ENCODE measurements around the gene DMD. TPM values are rescaled to one million over a fixed set of nuclear protein-coding genes. Genes with fewer than 3 reads are reported as not detected.
"Not testable (repeated sequence)": the region's sequence is repeated elsewhere in the genome, so short reads cannot be mapped to it uniquely, and the experiment has no call there.

Gene DMD
- total and polyA plus RNA-seq, 5 experiments from 2014 or later = 0.26 to 0.91 TPM; not detected in 3

DNA sequence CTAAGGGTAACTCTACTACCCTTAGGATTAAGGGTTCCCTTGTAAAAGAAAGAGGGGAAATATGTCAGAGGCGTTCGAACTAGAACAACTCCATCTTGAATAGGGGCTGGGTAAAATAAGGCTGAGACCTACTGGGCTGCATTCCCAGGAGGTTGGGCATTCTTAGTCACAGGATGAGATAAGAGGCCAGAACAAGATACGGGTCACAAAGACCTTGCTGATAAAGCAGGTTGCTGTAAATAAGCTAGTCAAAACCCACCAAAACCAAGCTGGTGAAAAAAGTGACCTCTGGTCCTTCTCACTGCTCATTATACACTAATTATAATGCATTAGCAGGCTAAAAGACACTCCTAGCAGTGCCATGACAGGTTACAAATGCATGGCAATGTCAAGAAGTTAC is 922.0 kb downstream of the DMD start:
- Mint-ChIP-seq H3K4me3 (no peak overlapping the region), H3K27me3 (no peaks in the 10 kb centered on the region), H3K36me3 (no peaks in the 10 kb centered on the region), H3K9me3 (peaks cover 0 to 8% (median 0%) of the 10 kb centered on the region in 9 donors), H3K27ac (no peak overlapping the region), H3K4me1 (peaks cover 0 to 2% (median 0%) of the 10 kb centered on the region in 4 donors)
- DNase-seq (no peak), ATAC-seq (no peak)
- POLR2A ChIA-PET = no interaction called here

DNA sequence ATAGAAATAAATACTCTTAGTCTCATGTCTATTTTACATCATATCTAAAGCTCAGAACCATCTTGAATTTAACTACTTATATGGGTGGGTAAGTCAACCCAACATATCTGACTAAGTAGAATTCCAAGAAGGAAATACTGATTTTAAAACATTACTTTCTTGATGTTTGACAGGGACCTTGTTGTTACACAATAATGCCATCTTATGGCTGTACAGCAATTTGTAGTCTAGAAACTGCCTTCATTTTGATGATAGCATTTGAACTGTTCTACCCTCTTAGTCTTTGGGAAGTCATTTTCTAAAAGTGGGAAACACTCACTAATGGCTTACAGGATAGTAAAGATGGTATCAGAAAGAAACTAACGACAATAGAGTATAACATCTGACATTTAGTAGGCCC is 929.5 kb downstream of the DMD start:
- Mint-ChIP-seq H3K27ac (no peak overlapping the region), H3K4me3 (no peak overlapping the region), H3K36me3 (no peaks in the 10 kb centered on the region), H3K27me3 (no peaks in the 10 kb centered on the region), H3K9me3 (peaks cover 0 to 9% (median 0%) of the 10 kb centered on the region in 9 donors), H3K4me1 (no peaks in the 10 kb centered on the region)
- POLR2A ChIA-PET = no interaction called here
- no peak for DNase-seq
- ATAC-seq = no peak

DNA sequence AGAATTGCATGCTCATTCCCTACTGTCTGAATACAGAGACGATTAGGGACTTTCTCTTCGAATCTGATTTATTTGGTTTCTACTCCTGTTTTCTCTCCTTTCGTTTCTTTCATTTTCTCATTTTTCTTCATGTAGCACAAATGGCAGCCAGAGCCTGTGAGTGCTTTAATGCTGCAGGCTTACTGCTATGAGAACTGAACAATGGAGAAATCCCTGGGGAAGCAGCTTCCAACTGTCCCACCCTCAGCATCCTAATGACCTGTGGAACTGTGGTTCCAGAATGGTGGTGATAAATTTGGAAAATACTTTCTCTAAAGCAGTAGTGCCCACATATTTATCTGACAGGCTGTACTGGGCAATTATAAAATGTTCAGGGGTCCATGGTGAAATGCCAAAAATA is 930.4 kb downstream of the DMD start:
- Mint-ChIP-seq H3K9me3 (peaks cover 0 to 9% (median 0%) of the 10 kb centered on the region in 9 donors), H3K27ac (no peak overlapping the region)
- DNase-seq = no peak

DNA sequence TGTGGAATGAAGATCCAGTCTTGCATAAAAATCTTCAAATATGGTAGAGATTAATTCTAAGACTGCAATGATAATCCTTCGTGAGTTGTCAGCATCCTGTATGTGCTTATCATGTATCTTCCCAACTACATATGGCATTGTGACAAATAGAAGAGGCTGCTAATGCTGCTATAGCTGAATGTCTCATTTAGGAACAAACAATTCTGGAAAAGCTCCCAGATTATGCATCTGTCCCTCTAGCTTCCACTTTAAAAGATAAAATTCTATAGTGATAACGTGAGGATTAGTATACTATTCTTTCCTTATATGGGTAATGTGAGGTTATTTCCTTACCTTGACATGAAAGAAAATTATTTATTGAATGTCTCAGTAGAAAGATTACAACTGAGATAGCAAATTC is 930.9 kb downstream of the DMD start:
- H3K27me3 Mint-ChIP-seq = no peaks in the 10 kb centered on the region

More for the DNA sequence above, 930.4 kb downstream of the DMD start:
- ATAC-seq = no peak
- Mint-ChIP-seq H3K27me3 (no peaks in the 10 kb centered on the region), H3K4me1 (no peaks in the 10 kb centered on the region), H3K4me3 (no peak overlapping the region), H3K36me3 (no peaks in the 10 kb centered on the region)
- POLR2A ChIA-PET = no interaction called here

DNA sequence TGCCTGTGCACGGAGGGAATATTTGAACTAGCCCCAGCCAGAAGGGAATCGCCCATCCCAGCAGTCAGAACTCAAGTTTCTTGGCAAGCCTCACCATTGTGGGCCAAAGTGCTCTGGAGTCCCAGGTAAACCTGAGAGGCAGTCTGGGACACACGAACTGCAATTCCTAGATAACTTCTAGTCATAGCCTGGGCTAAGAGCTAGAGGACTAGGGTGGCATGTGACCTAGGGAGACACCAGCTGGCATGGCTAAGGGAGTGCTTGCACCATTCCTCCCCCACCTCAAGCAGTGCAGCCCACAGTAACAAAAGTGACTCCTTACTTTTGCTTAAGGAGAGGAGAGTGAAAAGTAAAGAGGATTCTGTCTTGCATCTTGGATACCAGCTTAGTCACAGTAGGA is 935.2 kb downstream of the DMD start:
- no peaks in the 10 kb centered on the region for H3K4me1 Mint-ChIP-seq
- H3K36me3 Mint-ChIP-seq = no peaks in the 10 kb centered on the region
- DNase-seq (no peak), ATAC-seq (no peak)
- H3K4me3 Mint-ChIP-seq = no peak overlapping the region
- no peak overlapping the region for H3K27ac Mint-ChIP-seq
- no peaks in the 10 kb centered on the region for H3K27me3 Mint-ChIP-seq
- H3K9me3 Mint-ChIP-seq = peaks cover 0 to 9% (median 0%) of the 10 kb centered on the region in 9 donors
- POLR2A ChIA-PET = no interaction called here

More for the DNA sequence above, 930.9 kb downstream of the DMD start:
- Mint-ChIP-seq H3K27ac (no peak overlapping the region), H3K9me3 (peaks cover 0 to 9% (median 0%) of the 10 kb centered on the region in 9 donors), H3K36me3 (no peaks in the 10 kb centered on the region), H3K4me3 (no peak overlapping the region), H3K4me1 (no peaks in the 10 kb centered on the region)
- no peak for ATAC-seq
- POLR2A ChIA-PET = no interaction called here
- DNase-seq = no peak

DNA sequence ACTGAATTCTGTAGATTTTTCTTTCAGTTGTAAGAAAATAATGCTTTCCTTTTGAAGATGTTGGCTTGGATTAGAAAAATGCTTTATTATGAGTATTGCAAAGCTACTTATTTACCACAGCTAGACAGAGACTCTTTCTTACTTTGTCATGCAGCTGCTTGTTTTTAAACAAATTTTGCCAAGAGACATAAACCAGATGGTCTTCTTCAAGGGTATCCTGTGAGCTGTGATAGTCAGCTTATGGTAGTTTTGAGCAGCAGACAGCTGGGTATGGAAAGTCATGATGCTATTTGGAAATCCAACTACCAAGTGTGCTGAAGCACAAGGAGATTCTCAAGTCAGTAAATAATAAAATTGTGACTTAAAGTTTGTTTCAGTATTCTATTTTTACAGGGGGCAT is 941.5 kb downstream of the DMD start:
- Mint-ChIP-seq H3K9me3 (peaks cover 0 to 20% (median 3%) of the 10 kb centered on the region in 9 donors), H3K4me1 (no peaks in the 10 kb centered on the region), H3K4me3 (no peak overlapping the region), H3K36me3 (peaks cover 0 to 4% (median 0%) of the 10 kb centered on the region in 3 donors), H3K27ac (no peak overlapping the region), H3K27me3 (no peaks in the 10 kb centered on the region)
- POLR2A ChIA-PET = no interaction called here
- DNase-seq = no peak
- ATAC-seq = no peak

DNA sequence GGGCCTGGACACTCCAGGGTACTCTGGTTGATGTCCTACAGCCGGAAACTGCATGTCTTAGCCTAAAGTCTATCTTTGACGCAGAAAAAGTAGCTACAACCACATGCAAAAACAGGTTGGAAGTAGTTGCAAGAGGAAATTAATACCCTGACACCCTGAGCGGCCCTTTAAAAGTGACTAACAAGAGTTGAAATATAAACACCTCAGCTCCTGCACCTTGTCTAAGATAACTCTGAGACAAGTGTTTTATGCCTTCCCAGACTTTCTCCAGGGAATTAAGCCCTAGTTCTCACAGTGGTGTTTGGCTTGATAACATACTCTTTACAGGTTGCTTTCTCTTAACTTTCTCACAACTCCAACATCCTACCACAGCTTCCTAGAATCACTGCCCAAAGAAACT is 943.1 kb downstream of the DMD start:
- no peaks in the 10 kb centered on the region for H3K4me1 Mint-ChIP-seq
- no peaks in the 10 kb centered on the region for H3K27me3 Mint-ChIP-seq
- H3K9me3 Mint-ChIP-seq = peaks cover 0 to 32% (median 5%) of the 10 kb centered on the region in 9 donors
- H3K27ac Mint-ChIP-seq = no peak overlapping the region
- POLR2A ChIA-PET = no interaction called here
- no peak overlapping the region for H3K4me3 Mint-ChIP-seq
- no peak for DNase-seq
- no peak for ATAC-seq
- H3K36me3 Mint-ChIP-seq = peaks cover 0 to 10% (median 0%) of the 10 kb centered on the region in 3 donors

DNA sequence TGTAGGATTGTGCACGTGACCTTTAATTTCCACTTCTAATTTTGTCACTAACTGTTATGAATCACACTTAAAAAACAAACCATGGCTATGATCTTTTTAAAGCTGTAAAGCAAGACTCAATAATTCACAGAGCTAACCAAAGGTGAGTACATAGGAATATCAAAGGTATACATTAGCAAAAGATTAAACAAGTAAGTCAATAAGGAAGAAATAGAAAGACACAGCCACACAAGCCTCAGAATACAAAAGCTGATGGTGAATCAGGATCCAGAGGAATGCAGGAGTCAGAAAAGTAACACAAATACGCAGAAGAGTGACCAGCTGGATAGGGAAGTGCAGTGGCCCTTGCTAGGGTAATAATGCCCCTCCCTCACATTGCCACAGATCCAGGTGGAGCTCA is 943.6 kb downstream of the DMD start:
- DNase-seq (no peak), ATAC-seq (no peak)
- H3K4me3 Mint-ChIP-seq = no peak overlapping the region
- no peaks in the 10 kb centered on the region for H3K27me3 Mint-ChIP-seq
- H3K36me3 Mint-ChIP-seq = peaks cover 0 to 10% (median 0%) of the 10 kb centered on the region in 3 donors
- POLR2A ChIA-PET = no interaction called here
- peaks cover 0 to 36% (median 7%) of the 10 kb centered on the region in 9 donors for H3K9me3 Mint-ChIP-seq
- H3K4me1 Mint-ChIP-seq = no peaks in the 10 kb centered on the region
- H3K27ac Mint-ChIP-seq = no peak overlapping the region

DNA sequence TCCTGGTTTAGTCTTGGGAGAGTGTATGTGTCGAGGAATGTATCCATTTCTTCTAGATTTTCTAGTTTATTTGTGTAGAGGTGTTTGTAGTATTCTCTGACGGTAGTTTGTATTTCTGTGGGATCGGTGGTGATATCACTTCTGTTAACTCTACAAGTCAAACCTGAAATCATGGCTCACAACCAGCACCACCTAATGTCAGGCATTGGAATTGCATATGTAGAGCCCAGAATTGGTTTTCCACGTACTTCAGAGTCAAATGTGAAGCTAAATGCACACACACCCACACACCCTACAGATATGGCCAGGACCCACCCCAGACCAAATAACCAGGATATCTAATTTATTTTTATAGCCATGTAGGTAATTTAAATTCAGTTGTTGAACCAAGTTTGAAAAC is 964.7 kb downstream of the DMD start:
- not testable (repeated sequence) for H3K9me3 Mint-ChIP-seq, H3K4me3 Mint-ChIP-seq, ATAC-seq

DNA sequence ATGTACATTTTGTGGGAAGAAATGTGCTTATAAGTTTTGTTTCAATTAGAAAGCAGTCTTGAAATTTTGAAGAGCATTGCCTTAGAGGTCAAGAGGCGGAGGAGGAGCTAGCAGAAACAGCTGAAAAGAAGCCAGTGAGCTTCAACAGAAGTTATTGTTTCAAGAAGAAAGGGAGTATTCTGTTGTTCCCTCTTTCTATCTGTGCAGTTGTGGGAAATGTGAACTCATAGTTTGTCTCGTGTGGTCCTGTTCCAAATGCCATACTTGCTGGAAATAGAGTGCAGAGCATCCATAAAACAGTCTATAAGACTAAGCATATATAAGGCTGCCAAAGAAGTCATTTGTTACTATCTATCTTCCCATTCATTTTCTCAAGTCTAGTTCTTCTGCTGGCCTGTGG is 1015.7 kb downstream of the DMD start:
- peaks cover 0 to 12% (median 0%) of the 10 kb centered on the region in 9 donors for H3K9me3 Mint-ChIP-seq
- POLR2A ChIA-PET = no interaction called here
- no peaks in the 10 kb centered on the region for H3K4me1 Mint-ChIP-seq
- no peaks in the 10 kb centered on the region for H3K27me3 Mint-ChIP-seq
- DNase-seq (no peak), ATAC-seq (no peak)
- H3K36me3 Mint-ChIP-seq = no peaks in the 10 kb centered on the region
- H3K4me3 Mint-ChIP-seq = no peak overlapping the region
- H3K27ac Mint-ChIP-seq = no peak overlapping the region

More for the DNA sequence above, 964.7 kb downstream of the DMD start:
- H3K36me3 Mint-ChIP-seq, H3K27ac Mint-ChIP-seq, H3K4me1 Mint-ChIP-seq, DNase-seq, POLR2A ChIA-PET, H3K27me3 Mint-ChIP-seq: not testable (repeated sequence)

DNA sequence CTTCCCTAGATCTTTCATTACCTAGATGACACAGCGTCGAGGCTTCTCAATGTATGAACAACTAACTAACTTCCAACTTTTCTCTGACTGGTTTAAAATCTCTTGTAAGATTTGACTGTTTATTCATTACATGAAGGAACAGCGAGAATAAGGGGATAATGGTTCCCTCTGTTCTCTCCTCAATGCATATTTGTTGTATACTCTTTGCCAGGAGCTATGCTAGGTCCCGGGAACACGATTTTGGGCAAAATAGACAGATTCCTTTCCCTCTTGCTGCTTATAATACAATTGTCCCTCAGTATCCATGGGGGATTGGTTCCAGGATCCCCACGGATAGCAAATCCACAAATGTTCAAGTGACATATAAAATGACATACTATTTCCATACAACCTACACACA is 1020.0 kb downstream of the DMD start:
- POLR2A ChIA-PET = no interaction called here
- H3K27me3 Mint-ChIP-seq = no peaks in the 10 kb centered on the region
- DNase-seq (no peak), ATAC-seq (no peak)
- H3K9me3 Mint-ChIP-seq = peaks cover 0 to 12% (median 0%) of the 10 kb centered on the region in 9 donors
- no peak overlapping the region for H3K4me3 Mint-ChIP-seq
- no peaks in the 10 kb centered on the region for H3K4me1 Mint-ChIP-seq
- H3K36me3 Mint-ChIP-seq = no peaks in the 10 kb centered on the region
- H3K27ac Mint-ChIP-seq = no peak overlapping the region

DNA sequence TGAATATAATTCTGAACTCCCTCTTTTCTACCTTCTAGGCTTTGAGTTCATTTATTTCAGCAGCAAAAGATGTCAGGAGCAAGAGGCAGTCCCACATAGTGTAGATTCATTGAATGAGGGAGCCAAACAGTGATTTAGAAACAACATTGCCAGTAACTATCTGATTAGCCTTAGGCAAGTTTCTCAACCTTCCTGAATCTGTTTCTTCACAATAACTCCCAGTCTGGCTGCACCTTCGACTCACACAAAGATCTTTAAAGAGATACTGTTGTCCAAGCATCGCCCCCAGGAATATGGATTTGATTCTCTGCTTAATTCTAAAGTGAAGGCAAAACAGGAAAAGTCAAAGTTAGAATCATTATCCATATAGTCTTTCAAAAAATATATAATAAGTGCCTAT is 1026.2 kb downstream of the DMD start:
- H3K27me3 Mint-ChIP-seq = no peaks in the 10 kb centered on the region
- H3K4me3 Mint-ChIP-seq = no peak overlapping the region
- ATAC-seq (no peak), DNase-seq (no peak)
- no peaks in the 10 kb centered on the region for H3K36me3 Mint-ChIP-seq
- no peaks in the 10 kb centered on the region for H3K9me3 Mint-ChIP-seq
- POLR2A ChIA-PET = no interaction called here
- no peaks in the 10 kb centered on the region for H3K4me1 Mint-ChIP-seq
- H3K27ac Mint-ChIP-seq = no peak overlapping the region

DNA sequence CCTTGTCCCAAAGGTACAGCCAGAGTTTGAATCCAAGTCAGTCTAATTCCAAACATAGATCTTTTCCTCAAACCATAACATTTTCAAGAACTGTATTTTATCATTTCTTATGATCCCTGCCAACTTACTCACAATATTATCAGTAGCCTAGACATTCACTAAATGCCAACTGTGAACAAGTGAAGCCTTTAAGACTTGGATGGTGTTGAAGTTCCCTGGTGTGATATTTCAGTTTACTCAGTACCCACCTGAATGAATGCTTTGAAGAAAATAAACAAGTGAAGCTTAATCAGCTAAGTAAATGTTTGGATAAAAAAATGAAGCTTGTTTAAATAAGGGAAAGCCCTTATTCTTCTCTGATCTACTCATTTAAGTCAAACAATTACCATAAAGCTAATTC is 1028.3 kb downstream of the DMD start:
- no peaks in the 10 kb centered on the region for H3K36me3 Mint-ChIP-seq
- no peaks in the 10 kb centered on the region for H3K9me3 Mint-ChIP-seq
- POLR2A ChIA-PET = no interaction called here
- DNase-seq (no peak), ATAC-seq (no peak)
- H3K27me3 Mint-ChIP-seq = no peaks in the 10 kb centered on the region
- no peak overlapping the region for H3K4me3 Mint-ChIP-seq
- no peak overlapping the region for H3K27ac Mint-ChIP-seq
- no peaks in the 10 kb centered on the region for H3K4me1 Mint-ChIP-seq

DNA sequence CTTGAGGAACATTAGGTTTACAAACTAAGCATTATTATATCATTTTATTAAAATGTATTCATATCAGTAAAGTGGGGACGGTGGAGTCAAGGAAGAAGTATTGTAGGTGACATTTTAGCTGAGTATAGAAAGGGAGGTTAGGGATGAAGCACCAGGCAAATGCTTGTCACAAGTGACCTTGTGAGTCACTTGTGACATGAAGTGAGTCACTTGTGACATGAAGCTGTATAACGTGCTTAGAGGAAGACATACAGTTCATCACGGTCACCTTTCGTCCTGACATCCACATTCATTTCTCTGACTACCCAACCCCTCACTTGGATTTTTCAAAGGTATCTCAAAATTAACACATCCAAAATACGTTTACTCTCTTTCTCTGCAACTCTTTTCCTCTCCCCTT is 1034.8 kb downstream of the DMD start:
- no peak for ATAC-seq
- H3K27ac Mint-ChIP-seq = no peak overlapping the region
- POLR2A ChIA-PET = no interaction called here

More for the DNA sequence above, 1034.8 kb downstream of the DMD start:
- no peak for DNase-seq
- H3K4me3 Mint-ChIP-seq = no peak overlapping the region
- no peaks in the 10 kb centered on the region for H3K36me3 Mint-ChIP-seq
- no peaks in the 10 kb centered on the region for H3K4me1 Mint-ChIP-seq
- no peaks in the 10 kb centered on the region for H3K27me3 Mint-ChIP-seq
- H3K9me3 Mint-ChIP-seq = peaks cover 0 to 15% (median 0%) of the 10 kb centered on the region in 9 donors

Data from naive thymus-derived CD8-positive, alpha-beta T cell (primary cell).